ENCODE data around the gene GINS2. TPM values are rescaled to one million over a fixed set of nuclear protein-coding genes. Genes with fewer than 3 reads are reported as not detected.

Gene GINS2
- total and polyA plus RNA-seq, 2 of the 4 experiments (the other 2 are of a cell fraction) = 12.0 to 13.4 TPM

- Histone ChIP-seq H3K4me2 (ENCODE audit: low read depth, low read length) (no peak overlapping the region), H2BK15ac (ENCODE audit: low read depth, low read length) (no peak overlapping the region), H4K8ac (ENCODE audit: low read depth in 2 of 2, low read length in 2 of 2) (no peak overlapping the region), H4K91ac (ENCODE audit: insufficient read depth, low read depth, low read length) (no peak overlapping the region), H3K4me3 (ENCODE audit: insufficient read depth, low read depth, low read length) (no peak overlapping the region), H3K14ac (replicated peaks; ENCODE audit: low read depth, low read length) (no peak overlapping the region), H3K9ac (ENCODE audit: low read depth, low read length) (no peak overlapping the region), H2AK9ac (replicated peaks; ENCODE audit: low read depth, low read length, poor library complexity) (no peak overlapping the region), H3K4ac (ENCODE audit: low read depth, low read length) (no peak overlapping the region), H4K5ac (ENCODE audit: low read depth, low read length) (no peak overlapping the region), H2BK5ac (ENCODE audit: low read depth, low read length, poor library complexity, severe bottlenecking) (no peak overlapping the region), H3K18ac (ENCODE audit: low read depth, low read length) (no peak overlapping the region), H3K56ac (ENCODE audit: extremely low read depth, insufficient read depth, low read length) (no peak overlapping the region), H2BK120ac (ENCODE audit: low read depth, low read length) (no peak overlapping the region), H3K27ac (ENCODE audit: insufficient read depth, low read length) (no peak overlapping the region), H3K9me3 (ENCODE audit: control insufficient read depth, insufficient read depth, low read length) (no peaks in the 10 kb centered on the region), H3K9me1 (ENCODE audit: insufficient read depth, low read length) (no peaks in the 10 kb centered on the region), H2BK20ac (ENCODE audit: low read depth, low read length) (no peak overlapping the region), H2AK5ac (ENCODE audit: low read depth, low read length) (no peak overlapping the region), H4K20me1 (ENCODE audit: insufficient read depth, low read length) (peaks cover 13% of the 10 kb centered on the region), H3K36me3 (ENCODE audit: control insufficient read depth, insufficient read depth, low read length) (no peaks in the 10 kb centered on the region), H3K23ac (ENCODE audit: low read depth, low read length) (no peak overlapping the region), H3K4me1 (ENCODE audit: control insufficient read depth, insufficient read depth, low read length) (peaks cover 3% of the 10 kb centered on the region; the same call in 1 of the 2 replicates), H3K27me3 (ENCODE audit: control insufficient read depth, insufficient read depth, low read length) (no peaks in the 10 kb centered on the region; the same call in 1 of the 2 replicates), H3K79me1 (ENCODE audit: low read depth in 1 of 2, low read length in 2 of 2) (peaks cover 3 to 4% of the 10 kb centered on the region in 2 experiments; a peak in 1 of 4 replicates), H2AFZ (replicated peaks; ENCODE audit: low read length, poor library complexity) (no peak overlapping the region)
- ChIA-PET POLR2A (ENCODE audit: unreplicated experiment) (no interaction called here), CTCF (interaction anchor here (1.3 kb wide), 1 partner anchor 10 kb away, joined by 5 read pairs; no protein-coding TSS in a partner anchor)
- 100% methylated on average over 3 of the region's 11 CpGs; no CpG with 5 or more reads in 1 of the 2 experiments for WGBS, 2 experiments (ENCODE audit: extremely low coverage in 2 of 2, insufficient read length in 1 of 2)
- intact Hi-C loops (cut with micrococcal nuclease) (loop anchor here (2.0 to 10.0 kb wide), 3 partner anchors 45 to 445 kb away; no protein-coding TSS in a partner anchor), dilution Hi-C loops (cut with HindIII; ENCODE audit: low sequenced_read_pairs, unreplicated experiment) (no loop called here), in situ Hi-C loops (cut with MboI; ENCODE audit: low sequenced_read_pairs) (loop anchor here (5.0 kb wide), 1 partner anchor 62 kb away; no protein-coding TSS in a partner anchor)
- ATAC-seq (ENCODE audit: low read depth) (no peak), DNase-seq (no peak)
- TF ChIP-seq MXI1 (IDR thresholded peaks at IDR 0.05; ENCODE audit: borderline replicate concordance, low read depth, low read length) = no peak
- no peak for TF ChIP-seq RAD21 (IDR thresholded peaks at IDR 0.05; ENCODE audit: low read length)
- TF ChIP-seq CTCF (conservative IDR thresholded peaks at IDR 0.05; ENCODE audit: low read depth, low read length) = no peak
- TF ChIP-seq NFE2L2 (IDR thresholded peaks at IDR 0.05; ENCODE audit: low read depth, low read length) = no peak
- TF ChIP-seq RFX5 (IDR thresholded peaks at IDR 0.05; ENCODE audit: low read depth, low read length) = no peak
- TF ChIP-seq POLR2A (IDR thresholded peaks at IDR 0.05; ENCODE audit: low read depth, low read length) = no peak
- TF ChIP-seq MAFK (IDR thresholded peaks at IDR 0.05; ENCODE audit: low read depth, low read length) = no peak
- BruUV-seq (replicated peaks) = no TSS peak
Observed at GRCh38 chr16:85719605-85720301, 31.0 kb upstream of the GINS2 start.
